ENCODE results near the gene NAA35.

GRCh38 chr9:85925493-85925892, 15.5 kb upstream of the NAA35 start:
- TF ChIP-seq FOSL2 (IDR thresholded peaks at IDR 0.05; ENCODE audit: borderline replicate concordance, low read depth), result no peak
- no peak for TF ChIP-seq NRF1 (IDR thresholded peaks at IDR 0.05; ENCODE audit: low read depth, low read length)
- no peak for TF ChIP-seq CTCF (IDR thresholded peaks at IDR 0.05)
- TF ChIP-seq SIN3A (IDR thresholded peaks at IDR 0.05; ENCODE audit: borderline replicate concordance, low read depth, low read length), result no peak
- no peak for TF ChIP-seq REST (IDR thresholded peaks at IDR 0.05; ENCODE audit: low read depth, low read length)
- TF ChIP-seq EP300 (IDR thresholded peaks at IDR 0.05; ENCODE audit: borderline replicate concordance in 1 of 2, low read depth in 1 of 2, low read length in 1 of 2), result no peak
- TF ChIP-seq, protein P1, sequence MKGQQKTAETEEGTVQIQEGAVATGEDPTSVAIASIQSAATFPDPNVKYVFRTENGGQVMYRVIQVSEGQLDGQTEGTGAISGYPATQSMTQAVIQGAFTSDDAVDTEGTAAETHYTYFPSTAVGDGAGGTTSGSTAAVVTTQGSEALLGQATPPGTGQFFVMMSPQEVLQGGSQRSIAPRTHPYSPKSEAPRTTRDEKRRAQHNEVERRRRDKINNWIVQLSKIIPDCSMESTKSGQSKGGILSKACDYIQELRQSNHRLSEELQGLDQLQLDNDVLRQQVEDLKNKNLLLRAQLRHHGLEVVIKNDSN (IDR thresholded peaks at IDR 0.05; ENCODE audit: borderline replicate concordance, low read depth), result no peak
- TF ChIP-seq EZH2phosphoT487 (IDR thresholded peaks at IDR 0.05; ENCODE audit: borderline replicate concordance, low read depth), result no peak

Data from SK-N-SH (cell line).